22Rv1 (cell line): ENCODE results near the gene NOP56.

Experiments
- H3K27ac ChIP-seq: fragments of 450-650 bp; 2 replicates; pipeline ENCODE4 v1.5.1; 2017
- CTCF ChIP-seq: fragments of 450-650 bp; IDR thresholded peaks from 2 replicates; pipeline ENCODE4 v1.5.1; 2017; ENCODE audit warnings: mild to moderate bottlenecking
- ZFX ChIP-seq: fragments of 450-650 bp; IDR thresholded peaks from 2 replicates; pipeline ENCODE4 v1.6.1; 2017; ENCODE audit warnings: antibody characterized with exemption, borderline replicate concordance

The NOP56 gene

GRCh38 chr20:2610941-2611720 lies 41.3 kb upstream of the NOP56 start:
- no peak overlapping the region for H3K27ac ChIP-seq
- TF ChIP-seq CTCF, result no peak
- no peak for TF ChIP-seq ZFX

GRCh38 chr20:2612073-2612472 lies 40.4 kb upstream of the NOP56 start:
- no peak overlapping the region for H3K27ac ChIP-seq
- TF ChIP-seq ZFX (no peak), CTCF (no peak)

GRCh38 chr20:2616634-2617033 lies 35.8 kb upstream of the NOP56 start:
- TF ChIP-seq ZFX (no peak), CTCF (no peak)
- no peak overlapping the region for H3K27ac ChIP-seq

GRCh38 chr20:2617099-2617714 lies 35.2 kb upstream of the NOP56 start:
- no peak for TF ChIP-seq ZFX
- H3K27ac ChIP-seq, result no peak overlapping the region

- H3K27ac ChIP-seq, result no peak overlapping the region
- TF ChIP-seq ZFX, result no peak
- no peak for TF ChIP-seq CTCF
These were observed 33.6 kb upstream of the NOP56 start for GRCh38 chr20:2618815-2619214.

GRCh38 chr20:2619337-2619736 lies 33.1 kb upstream of the NOP56 start:
- no peak overlapping the region for H3K27ac ChIP-seq
- no peak for TF ChIP-seq ZFX
- TF ChIP-seq CTCF, result no peak

- no peak for TF ChIP-seq CTCF
- TF ChIP-seq ZFX, result no peak
- H3K27ac ChIP-seq, result no peak overlapping the region
These were observed 32.4 kb upstream of the NOP56 start for GRCh38 chr20:2619961-2620595.
